ENCODE data around the gene SLC13A3.

- TF ChIP-seq, protein P1, sequence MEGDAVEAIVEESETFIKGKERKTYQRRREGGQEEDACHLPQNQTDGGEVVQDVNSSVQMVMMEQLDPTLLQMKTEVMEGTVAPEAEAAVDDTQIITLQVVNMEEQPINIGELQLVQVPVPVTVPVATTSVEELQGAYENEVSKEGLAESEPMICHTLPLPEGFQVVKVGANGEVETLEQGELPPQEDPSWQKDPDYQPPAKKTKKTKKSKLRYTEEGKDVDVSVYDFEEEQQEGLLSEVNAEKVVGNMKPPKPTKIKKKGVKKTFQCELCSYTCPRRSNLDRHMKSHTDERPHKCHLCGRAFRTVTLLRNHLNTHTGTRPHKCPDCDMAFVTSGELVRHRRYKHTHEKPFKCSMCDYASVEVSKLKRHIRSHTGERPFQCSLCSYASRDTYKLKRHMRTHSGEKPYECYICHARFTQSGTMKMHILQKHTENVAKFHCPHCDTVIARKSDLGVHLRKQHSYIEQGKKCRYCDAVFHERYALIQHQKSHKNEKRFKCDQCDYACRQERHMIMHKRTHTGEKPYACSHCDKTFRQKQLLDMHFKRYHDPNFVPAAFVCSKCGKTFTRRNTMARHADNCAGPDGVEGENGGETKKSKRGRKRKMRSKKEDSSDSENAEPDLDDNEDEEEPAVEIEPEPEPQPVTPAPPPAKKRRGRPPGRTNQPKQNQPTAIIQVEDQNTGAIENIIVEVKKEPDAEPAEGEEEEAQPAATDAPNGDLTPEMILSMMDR (IDR thresholded peaks at IDR 0.05) = no peak
- TF ChIP-seq POLR2A (IDR thresholded peaks at IDR 0.05) = no peak
These were observed 49.6 kb downstream of the SLC13A3 start for GRCh38 chr20:46601603-46602122.

Measured in gastroesophageal sphincter (tissue), 3 donors.